ENCODE measurements around the gene MAP2K1. TPM values are rescaled to one million over a fixed set of nuclear protein-coding genes. Genes with fewer than 3 reads are reported as not detected.
A peak's percentile ranks its signal among the peaks of the same experiment; 100 is the strongest.

Gene MAP2K1
- total and polyA plus RNA-seq, 9 of the 15 experiments (the other 6 are each of a cell fraction or from before 2014, with no cell fraction given), result 7.5 to 58.3 (median 30.0) TPM

- TF ChIP-seq E2F8 (IDR thresholded peaks at IDR 0.05; ENCODE audit: low read depth, partially characterized antibody), result no peak
- TF ChIP-seq NR0B1 (IDR thresholded peaks at IDR 0.05; ENCODE audit: partially characterized antibody), result no peak
- TF ChIP-seq TCF15 (CRISPR knock-in tag; IDR thresholded peaks at IDR 0.05), result no peak
- TF ChIP-seq ARNT (IDR thresholded peaks at IDR 0.05), result no peak
- TF ChIP-seq ZNF347 (CRISPR knock-in tag; IDR thresholded peaks at IDR 0.05; ENCODE audit: low read depth), result no peak
- TF ChIP-seq MAZ (CRISPR knock-in tag; conservative IDR thresholded peaks at IDR 0.05 in 1 of 2, IDR thresholded peaks at IDR 0.05 in 1 of 2), result no peak
- TF ChIP-seq ZBTB7A (IDR thresholded peaks at IDR 0.05; ENCODE audit: borderline replicate concordance, control insufficient read depth, low read depth, low read length), result no peak
- TF ChIP-seq HNRNPK (IDR thresholded peaks at IDR 0.05; ENCODE audit: low read depth, low read length, poor library complexity, severe bottlenecking), result no peak
- TF ChIP-seq EP400 (IDR thresholded peaks at IDR 0.05), result peak; percentile 69
- no peak for TF ChIP-seq ZFPM2 (CRISPR knock-in tag; IDR thresholded peaks at IDR 0.05)
- TF ChIP-seq ID3 (CRISPR knock-in tag; IDR thresholded peaks at IDR 0.05), result no peak
- TF ChIP-seq ID3 (tag; IDR thresholded peaks at IDR 0.05), result peak; percentile 41; the same call in 1 of the 2 replicates
- no peak for TF ChIP-seq FUS (optimal IDR thresholded peaks at IDR 0.05; ENCODE audit: low read depth, low read length)
- TF ChIP-seq ATF6 (CRISPR knock-in tag; IDR thresholded peaks at IDR 0.05), result no peak
- no peak for TF ChIP-seq POLR3G (IDR thresholded peaks at IDR 0.05; ENCODE audit: extremely low read depth, insufficient read length, insufficient replicate concordance)
- TF ChIP-seq ZNF431 (CRISPR knock-in tag; IDR thresholded peaks at IDR 0.05), result no peak
- no peak for TF ChIP-seq ZNF830 (CRISPR knock-in tag; IDR thresholded peaks at IDR 0.05)
- no peak for TF ChIP-seq HNRNPL (IDR thresholded peaks at IDR 0.05; ENCODE audit: low read depth, low read length)
- TF ChIP-seq BACH1 (tag; IDR thresholded peaks at IDR 0.05), result peak; percentile 41; the same call in 1 of the 2 replicates
Measured at GRCh38 chr15:66369773-66370651, 16.7 kb upstream of the MAP2K1 start (continued).
